Panc1 (cell line): ENCODE data around the gene VARS2. TPM values are rescaled to one million over a fixed set of nuclear protein-coding genes. Genes with fewer than 3 reads are reported as not detected.

Experiments
- ATAC-seq: fragments of 200-7000 bp; cut with Tn5 transposase; 2 replicates; pipeline ENCODE4 v1.9.1; 2020; ENCODE audit warnings: mild to moderate bottlenecking, moderate library complexity
- BruUV-seq: library from RNA; stranded (reverse); fragments of 400-500 nt; replicated peaks from 2 replicates; lab custom pipeline; 2021; lab: Mats Ljungman, UMichigan
- CTCF ChIA-PET: fragments of 300-600 bp; sonication (Branson Sonifier 250); formaldehyde crosslinking; loops from one replicate; lab custom pipeline; 2022; ENCODE audit warnings: antibody characterized with exemption; lab: Charles Lee
- POLR2A ChIA-PET: fragments of 300-600 bp; sonication (Branson Sonifier 250); formaldehyde crosslinking; loops from one replicate; lab custom pipeline; 2022; ENCODE audit warnings: antibody characterized with exemption; lab: Charles Lee
- DNase-seq: peaks from one replicate; pipeline ENCODE4 v3.0.0-alpha.2; 2010; ENCODE audit warnings: low read depth, low spot score
- H3K27ac ChIP-seq: 2 replicates; pipeline ENCODE4 v1.5.1; 2011; ENCODE audit warnings: mild to moderate bottlenecking, low read length, inconsistent platforms
- H3K27me3 ChIP-seq: fragments of 200-500 bp; sonication (Bioruptor generic); 2 replicates; pipeline ENCODE4 v1.6.0; 2014; ENCODE audit warnings: low read length, inconsistent platforms; ENCODE audit not compliant: control insufficient read depth, insufficient read depth
- H3K36me3 ChIP-seq: fragments of 200-500 bp; sonication (Bioruptor generic); 2 replicates; pipeline ENCODE4 v1.5.1; 2014; ENCODE audit warnings: inconsistent platforms, mild to moderate bottlenecking, low read length, moderate library complexity; ENCODE audit not compliant: control insufficient read depth, insufficient read depth
- H3K4me1 ChIP-seq: 2 replicates; pipeline ENCODE4 v1.5.1; 2011; ENCODE audit warnings: inconsistent platforms, mild to moderate bottlenecking, low read length, moderate library complexity; ENCODE audit not compliant: control insufficient read depth, insufficient read depth
- H3K4me3 ChIP-seq, 2 experiments: 2 replicates each; pipeline ENCODE4 v1.5.1; 2011 to 2012; ENCODE audit warnings: low read depth in 2 of 2, low read length in 2 of 2, mild to moderate bottlenecking in 2 of 2, inconsistent platforms in 1 of 2, moderate library complexity in 1 of 2
- H3K9me3 ChIP-seq: fragments of 200-500 bp; sonication (Bioruptor generic); 2 replicates; pipeline ENCODE4 v1.5.1; 2014; ENCODE audit warnings: low read depth, mild to moderate bottlenecking, inconsistent platforms, low read length, moderate library complexity; ENCODE audit not compliant: control insufficient read depth, insufficient read depth
- POLR2AphosphoS5 ChIP-seq: IDR thresholded peaks from 2 replicates; pipeline ENCODE4 v1.6.1; 2012; ENCODE audit warnings: mild to moderate bottlenecking, low read depth, low read length, moderate library complexity
- SIN3A ChIP-seq: IDR thresholded peaks from 2 replicates; pipeline ENCODE4 v1.6.1; 2012; ENCODE audit warnings: low read depth, mild to moderate bottlenecking, low read length, moderate library complexity, borderline replicate concordance; ENCODE audit not compliant: insufficient read depth
- TCF7L2 ChIP-seq: IDR thresholded peaks from 2 replicates; pipeline ENCODE4 v1.6.1; 2011; ENCODE audit warnings: mild to moderate bottlenecking, low read depth, low read length, inconsistent platforms
- in situ Hi-C: cut with HindIII; loops from 2 replicates; pipeline ENCODE4 v1.10.0; 2016; ENCODE audit warnings: low sequenced_read_pairs, low pct_unique_long_range_greater_than_20kb
- intact Hi-C: fragments of 100-400 bp; cut with micrococcal nuclease; formaldehyde crosslinking; loops from one replicate; pipeline ENCODE4 v1.10.0; 2022; ENCODE audit not compliant: unreplicated experiment
- total RNA-seq: library from RNA; stranded (reverse); gene quantifications from one replicate; pipeline ENCODE4 v1.2.1, GENCODE V29; 2021; ENCODE audit not compliant: unreplicated experiment
- TF ChIP-seq, protein P1 (sequence below): fragments of 450-650 bp; IDR thresholded peaks from 2 replicates; pipeline ENCODE4 v1.5.1; 2017; ENCODE audit warnings: mild to moderate bottlenecking
- TF ChIP-seq, protein P2 (sequence below), 2 experiments: IDR thresholded peaks; 2 replicates each; pipeline ENCODE4 v1.6.1; 2011 to 2012; ENCODE audit warnings: low read depth in 2 of 2, control low read depth in 1 of 2, low read length in 1 of 2, mild to moderate bottlenecking in 1 of 2, moderate library complexity in 1 of 2; ENCODE audit not compliant: insufficient read depth in 1 of 2

VARS2 gene
- total RNA-seq, 1 experiment from 2014 or later, result 42.7 TPM

DNA sequence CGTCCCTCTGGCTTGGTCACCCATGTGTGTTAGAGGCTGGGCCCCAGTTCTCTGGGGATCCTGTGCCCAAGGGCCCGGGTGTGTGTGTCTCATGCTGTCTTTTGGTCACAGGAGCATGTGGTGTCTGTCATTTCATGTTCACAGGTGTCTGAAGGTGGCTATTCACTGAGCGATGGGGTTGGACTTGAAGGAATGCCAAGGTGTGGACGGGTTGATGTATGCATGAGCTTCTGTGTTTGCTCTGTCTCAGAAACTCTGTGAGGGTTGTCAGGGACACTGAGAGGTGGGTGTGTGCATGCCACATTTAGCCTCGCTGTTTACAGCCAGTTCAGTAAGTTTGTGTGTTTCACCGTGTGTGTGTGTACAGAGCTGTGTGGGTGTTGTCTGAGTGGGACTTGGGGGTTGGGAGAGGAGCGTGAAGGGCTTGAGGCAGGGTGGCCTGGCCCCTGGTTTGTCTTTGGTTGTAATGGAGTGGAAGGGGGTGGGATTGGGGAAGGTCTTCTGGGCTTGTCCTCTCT lies 28.5 kb upstream of the VARS2 start:
- CTCF ChIA-PET, result interaction anchor here (1.3 kb wide), 1 partner anchor 141 kb away, joined by 3 read pairs; the partner anchor contains the start of gene IER3
- BruUV-seq, result no TSS peak
- TF ChIP-seq POLR2AphosphoS5, result no peak
- TF ChIP-seq, protein P1, sequence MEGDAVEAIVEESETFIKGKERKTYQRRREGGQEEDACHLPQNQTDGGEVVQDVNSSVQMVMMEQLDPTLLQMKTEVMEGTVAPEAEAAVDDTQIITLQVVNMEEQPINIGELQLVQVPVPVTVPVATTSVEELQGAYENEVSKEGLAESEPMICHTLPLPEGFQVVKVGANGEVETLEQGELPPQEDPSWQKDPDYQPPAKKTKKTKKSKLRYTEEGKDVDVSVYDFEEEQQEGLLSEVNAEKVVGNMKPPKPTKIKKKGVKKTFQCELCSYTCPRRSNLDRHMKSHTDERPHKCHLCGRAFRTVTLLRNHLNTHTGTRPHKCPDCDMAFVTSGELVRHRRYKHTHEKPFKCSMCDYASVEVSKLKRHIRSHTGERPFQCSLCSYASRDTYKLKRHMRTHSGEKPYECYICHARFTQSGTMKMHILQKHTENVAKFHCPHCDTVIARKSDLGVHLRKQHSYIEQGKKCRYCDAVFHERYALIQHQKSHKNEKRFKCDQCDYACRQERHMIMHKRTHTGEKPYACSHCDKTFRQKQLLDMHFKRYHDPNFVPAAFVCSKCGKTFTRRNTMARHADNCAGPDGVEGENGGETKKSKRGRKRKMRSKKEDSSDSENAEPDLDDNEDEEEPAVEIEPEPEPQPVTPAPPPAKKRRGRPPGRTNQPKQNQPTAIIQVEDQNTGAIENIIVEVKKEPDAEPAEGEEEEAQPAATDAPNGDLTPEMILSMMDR, result no peak
- TF ChIP-seq SIN3A, result no peak
- TF ChIP-seq, protein P2, sequence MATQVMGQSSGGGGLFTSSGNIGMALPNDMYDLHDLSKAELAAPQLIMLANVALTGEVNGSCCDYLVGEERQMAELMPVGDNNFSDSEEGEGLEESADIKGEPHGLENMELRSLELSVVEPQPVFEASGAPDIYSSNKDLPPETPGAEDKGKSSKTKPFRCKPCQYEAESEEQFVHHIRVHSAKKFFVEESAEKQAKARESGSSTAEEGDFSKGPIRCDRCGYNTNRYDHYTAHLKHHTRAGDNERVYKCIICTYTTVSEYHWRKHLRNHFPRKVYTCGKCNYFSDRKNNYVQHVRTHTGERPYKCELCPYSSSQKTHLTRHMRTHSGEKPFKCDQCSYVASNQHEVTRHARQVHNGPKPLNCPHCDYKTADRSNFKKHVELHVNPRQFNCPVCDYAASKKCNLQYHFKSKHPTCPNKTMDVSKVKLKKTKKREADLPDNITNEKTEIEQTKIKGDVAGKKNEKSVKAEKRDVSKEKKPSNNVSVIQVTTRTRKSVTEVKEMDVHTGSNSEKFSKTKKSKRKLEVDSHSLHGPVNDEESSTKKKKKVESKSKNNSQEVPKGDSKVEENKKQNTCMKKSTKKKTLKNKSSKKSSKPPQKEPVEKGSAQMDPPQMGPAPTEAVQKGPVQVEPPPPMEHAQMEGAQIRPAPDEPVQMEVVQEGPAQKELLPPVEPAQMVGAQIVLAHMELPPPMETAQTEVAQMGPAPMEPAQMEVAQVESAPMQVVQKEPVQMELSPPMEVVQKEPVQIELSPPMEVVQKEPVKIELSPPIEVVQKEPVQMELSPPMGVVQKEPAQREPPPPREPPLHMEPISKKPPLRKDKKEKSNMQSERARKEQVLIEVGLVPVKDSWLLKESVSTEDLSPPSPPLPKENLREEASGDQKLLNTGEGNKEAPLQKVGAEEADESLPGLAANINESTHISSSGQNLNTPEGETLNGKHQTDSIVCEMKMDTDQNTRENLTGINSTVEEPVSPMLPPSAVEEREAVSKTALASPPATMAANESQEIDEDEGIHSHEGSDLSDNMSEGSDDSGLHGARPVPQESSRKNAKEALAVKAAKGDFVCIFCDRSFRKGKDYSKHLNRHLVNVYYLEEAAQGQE (IDR thresholded peaks at IDR 0.05; ENCODE audit: insufficient read depth in 1 of 2, low read depth in 2 of 2, low read length in 1 of 2), result no peak
- TF ChIP-seq TCF7L2, result no peak
- H3K27me3 ChIP-seq, result no peaks in the 10 kb centered on the region
- POLR2A ChIA-PET, result no interaction called here
- no peaks in the 10 kb centered on the region for H3K9me3 ChIP-seq
- H3K4me1 ChIP-seq, result peaks cover 46% of the 10 kb centered on the region
- H3K36me3 ChIP-seq, result no peaks in the 10 kb centered on the region
- ATAC-seq (peak; percentile 10), DNase-seq (no peak)
- in situ Hi-C loops, result no loop called here
- peak overlapping the region; percentile 62 to 86 for H3K4me3 ChIP-seq
- intact Hi-C loops, result no loop called here
- H3K27ac ChIP-seq, result peak overlapping the region; percentile 69

DNA sequence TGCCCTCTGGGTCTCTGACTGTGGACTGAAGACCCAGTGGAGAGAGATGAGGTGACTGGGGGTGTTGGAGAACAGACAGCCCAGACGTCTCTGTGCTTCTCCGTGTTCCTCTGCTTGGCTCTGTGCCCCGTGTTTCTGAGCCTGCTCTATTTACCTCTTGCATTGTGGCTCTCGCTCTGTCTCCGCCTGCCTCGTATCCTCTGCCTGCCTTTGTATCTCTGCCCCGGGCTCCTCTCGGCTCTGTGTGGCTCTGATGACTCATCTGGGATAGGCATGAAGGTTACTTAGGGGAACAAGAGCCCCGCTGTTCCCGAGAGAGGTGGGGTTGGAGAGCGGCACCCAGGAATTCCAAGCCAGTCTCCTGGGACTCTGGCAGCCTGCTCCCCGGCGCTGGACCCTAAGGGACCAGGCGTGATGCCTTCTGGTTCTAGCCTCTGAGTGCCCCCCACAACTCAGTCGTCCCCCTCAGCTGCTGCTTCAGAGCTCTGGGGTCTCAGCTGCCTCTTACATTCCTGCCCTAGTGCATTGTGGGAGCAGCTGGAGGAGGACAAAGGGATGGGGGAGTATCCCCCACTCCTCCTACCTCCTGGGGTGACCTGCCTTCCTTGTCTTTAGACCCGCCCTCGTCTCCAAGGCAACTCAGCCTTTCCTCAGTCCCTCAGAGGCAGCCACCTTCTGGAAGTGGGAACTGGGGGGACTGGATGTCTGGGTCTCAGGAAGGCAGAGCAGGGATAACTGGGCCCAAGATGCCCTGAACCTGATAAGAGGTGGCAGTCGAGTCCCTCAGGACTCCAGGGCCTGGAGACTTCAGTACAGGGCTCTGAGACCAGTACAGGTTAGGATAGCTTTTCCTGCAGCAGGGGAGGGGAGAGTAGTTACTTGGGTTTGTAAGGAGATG lies 27.8 kb upstream of the VARS2 start:
- no peak for DNase-seq
- H3K9me3 ChIP-seq, result no peaks in the 10 kb centered on the region
- peak overlapping the region; percentile 62 to 86 for H3K4me3 ChIP-seq
- no TSS peak for BruUV-seq
- intact Hi-C loops (no loop called here), in situ Hi-C loops (no loop called here)
- no peaks in the 10 kb centered on the region for H3K27me3 ChIP-seq
- ATAC-seq, result peak; percentile 60
- H3K27ac ChIP-seq, result peak overlapping the region; percentile 69
- ChIA-PET CTCF (no interaction called here), POLR2A (interaction anchor here (0.7 kb wide), 1 partner anchor 28 kb away, joined by 3 read pairs; no protein-coding TSS in a partner anchor)
- peaks cover 46% of the 10 kb centered on the region for H3K4me1 ChIP-seq
- TF ChIP-seq, protein P2 (IDR thresholded peaks at IDR 0.05; ENCODE audit: insufficient read depth in 1 of 2, low read depth in 2 of 2, low read length in 1 of 2), result no peak
- TF ChIP-seq SIN3A (no peak), POLR2AphosphoS5 (no peak), TCF7L2 (no peak)
- TF ChIP-seq, protein P1, result no peak
- H3K36me3 ChIP-seq, result no peaks in the 10 kb centered on the region
